NCI-H774 (cell line): Measurements from ENCODE around the gene EVX2.

ENCODE experiments used
- DNase-seq: peaks from one replicate; lab custom pipeline; 2025; lab: John Stamatoyannopoulos, UW

EVX2 gene

DNA sequence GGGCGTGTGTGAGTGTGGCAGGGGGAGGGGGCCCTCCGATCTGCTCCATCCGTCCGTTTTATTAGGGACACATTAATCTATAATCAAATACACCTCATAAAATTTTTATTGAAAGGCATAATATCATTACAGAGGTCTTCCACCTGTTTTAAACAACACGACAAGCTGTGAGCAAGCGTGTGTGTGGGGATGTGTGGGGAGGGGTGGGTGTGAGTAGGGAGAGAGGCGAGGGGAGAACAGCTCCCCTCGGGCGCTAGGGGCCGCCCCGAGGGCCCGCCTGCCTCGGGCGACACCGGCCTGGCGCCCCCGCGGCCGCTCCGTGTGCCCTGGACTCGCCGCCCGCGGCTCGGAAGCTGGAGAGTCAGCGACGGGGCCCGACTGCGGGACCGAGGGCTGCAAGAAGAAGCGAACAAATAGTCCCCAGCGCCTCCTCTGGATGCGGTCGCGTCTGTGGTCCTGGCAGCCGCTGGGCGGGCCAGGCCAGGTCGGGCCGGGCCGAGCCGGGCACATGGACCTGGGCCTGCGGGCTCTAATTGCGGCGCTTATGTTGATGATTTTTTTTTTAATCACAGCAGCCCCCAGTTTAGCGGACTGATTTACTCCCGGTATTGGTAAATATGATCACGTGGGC is 38.4 kb upstream of the EVX2 start:
- DNase-seq = no peak

DNA sequence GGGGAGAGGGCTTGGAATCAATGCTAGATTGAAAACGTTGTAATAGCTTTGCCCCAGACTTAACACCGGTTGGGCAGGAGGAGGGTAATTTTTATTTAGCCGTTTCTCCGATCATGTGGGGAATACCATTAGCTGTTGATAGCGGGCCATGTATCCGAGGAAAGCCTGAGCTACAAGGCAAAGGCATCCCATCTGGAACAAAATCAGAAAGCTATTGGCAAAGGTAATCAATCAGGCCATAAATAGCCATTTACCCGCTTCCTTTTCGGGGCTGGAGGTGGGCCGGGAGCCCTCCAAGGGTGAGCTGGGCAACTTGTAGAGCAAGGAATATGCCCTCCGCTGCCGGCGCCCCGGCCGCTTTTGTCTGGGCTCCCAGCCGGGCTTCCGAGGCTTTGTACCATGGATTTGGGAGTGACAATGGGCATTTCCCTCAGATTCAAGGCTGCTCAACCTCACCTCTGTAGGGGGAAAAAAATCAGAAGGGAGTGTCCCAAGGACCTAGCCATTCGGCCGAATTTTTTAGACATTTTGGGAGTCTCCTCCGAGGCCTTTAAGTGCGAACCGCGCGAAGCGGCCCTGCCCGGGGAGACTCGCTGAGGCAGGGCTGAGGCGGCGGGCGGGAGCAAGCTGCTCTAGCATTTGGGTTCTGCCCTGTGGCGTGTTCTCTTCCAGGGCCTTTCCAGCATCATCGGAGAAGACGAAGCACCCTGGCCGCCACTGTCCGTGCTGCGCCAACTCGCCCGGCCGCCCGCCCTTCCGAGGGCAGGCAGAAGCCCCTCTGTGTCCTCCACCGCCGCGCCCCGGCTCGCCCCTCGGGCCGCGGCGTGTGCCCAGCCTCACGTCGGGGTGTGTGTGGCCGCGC is 37.7 kb upstream of the EVX2 start:
- no peak for DNase-seq

DNA sequence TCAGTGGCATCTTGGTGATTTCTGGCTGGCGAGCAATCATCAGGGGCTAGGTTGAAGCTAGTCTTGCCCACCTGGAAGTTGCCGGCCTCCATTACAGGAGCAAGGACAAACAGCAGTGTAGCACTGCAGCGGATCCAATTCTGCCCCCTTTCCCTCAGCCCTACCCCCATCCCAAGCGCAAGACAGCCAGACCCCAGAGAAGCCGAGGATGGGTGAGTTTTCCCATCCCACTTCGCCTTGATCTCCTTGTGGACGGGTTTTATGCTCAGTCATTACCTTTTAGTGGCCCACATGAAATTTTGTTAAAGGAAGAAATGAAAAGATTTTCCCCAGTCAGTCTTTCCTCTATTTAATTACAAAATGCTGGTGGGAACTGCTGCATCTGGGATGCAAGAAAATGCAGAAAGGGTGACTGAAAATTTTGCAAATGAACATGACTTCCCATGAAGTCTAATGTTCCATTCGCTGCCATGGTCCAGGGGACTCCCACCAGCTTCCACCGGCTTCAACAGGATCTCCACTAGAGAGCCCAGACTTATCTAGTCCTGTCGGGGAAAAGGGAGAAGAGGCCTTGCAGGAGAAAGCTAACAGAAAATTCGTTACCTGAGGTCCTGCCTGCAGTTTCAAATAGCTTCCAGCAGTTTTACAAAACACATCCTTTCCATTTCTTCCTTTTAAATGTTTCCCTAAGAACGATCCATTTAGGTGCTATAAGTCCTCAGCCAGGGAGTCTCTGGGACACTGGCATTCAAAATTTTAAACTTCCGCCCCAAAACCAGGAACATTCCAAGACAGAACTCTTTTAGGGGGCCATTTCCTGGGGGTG is 36.8 kb upstream of the EVX2 start:
- no peak for DNase-seq

DNA sequence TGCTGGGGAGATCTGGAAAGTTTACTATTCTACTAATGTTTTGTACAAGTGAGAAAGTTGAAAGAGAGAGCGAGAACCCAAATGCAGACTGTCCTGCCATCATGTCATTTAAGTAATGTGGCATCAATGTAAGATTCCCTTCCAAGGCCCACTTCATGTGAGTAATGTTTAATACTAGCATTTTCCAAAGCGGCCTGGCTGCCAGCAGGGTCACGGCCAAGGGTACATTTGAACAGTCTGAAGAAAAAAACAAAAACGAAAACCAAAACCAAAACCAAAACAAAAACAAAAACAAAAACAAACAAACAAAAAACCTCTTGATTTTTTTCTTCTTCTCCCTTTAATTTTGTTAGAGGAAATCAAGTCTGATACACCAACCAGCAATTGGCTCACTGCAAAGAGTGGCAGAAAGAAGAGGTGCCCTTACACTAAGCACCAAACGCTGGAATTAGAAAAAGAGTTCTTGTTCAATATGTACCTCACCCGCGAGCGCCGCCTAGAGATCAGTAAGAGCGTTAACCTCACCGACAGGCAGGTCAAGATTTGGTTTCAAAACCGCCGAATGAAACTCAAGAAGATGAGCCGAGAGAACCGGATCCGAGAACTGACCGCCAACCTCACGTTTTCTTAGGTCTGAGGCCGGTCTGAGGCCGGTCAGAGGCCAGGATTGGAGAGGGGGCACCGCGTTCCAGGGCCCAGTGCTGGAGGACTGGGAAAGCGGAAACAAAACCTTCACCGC is 35.0 kb upstream of the EVX2 start:
- DNase-seq = peak; percentile 17

DNA sequence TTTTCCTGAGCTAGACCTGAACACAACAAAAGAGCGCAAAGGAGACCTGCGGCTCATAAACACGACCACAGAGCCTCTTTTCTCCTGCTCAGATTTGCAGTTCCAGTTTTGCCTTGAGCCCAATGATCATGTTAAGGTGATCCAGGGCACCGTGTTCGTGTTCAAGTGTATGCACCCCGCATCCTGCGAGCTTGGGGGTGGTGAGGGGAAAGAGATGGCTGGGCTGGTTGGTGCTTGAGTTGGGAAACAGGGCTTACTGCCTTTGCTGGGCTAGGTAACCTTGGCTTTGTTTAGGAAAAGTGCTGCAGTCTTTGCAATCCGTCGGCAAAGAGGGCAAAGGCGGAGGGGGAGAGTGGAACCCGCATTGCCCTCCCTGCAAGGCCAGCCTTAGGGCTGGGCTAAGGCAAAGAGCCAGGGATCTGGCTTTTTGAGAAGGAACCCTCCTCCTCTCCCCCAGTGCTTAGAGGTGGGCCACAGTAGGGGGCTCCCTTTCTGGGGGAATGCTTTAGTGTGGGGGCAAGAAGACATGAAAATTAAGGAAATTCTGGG is 34.1 kb upstream of the EVX2 start:
- no peak for DNase-seq

DNA sequence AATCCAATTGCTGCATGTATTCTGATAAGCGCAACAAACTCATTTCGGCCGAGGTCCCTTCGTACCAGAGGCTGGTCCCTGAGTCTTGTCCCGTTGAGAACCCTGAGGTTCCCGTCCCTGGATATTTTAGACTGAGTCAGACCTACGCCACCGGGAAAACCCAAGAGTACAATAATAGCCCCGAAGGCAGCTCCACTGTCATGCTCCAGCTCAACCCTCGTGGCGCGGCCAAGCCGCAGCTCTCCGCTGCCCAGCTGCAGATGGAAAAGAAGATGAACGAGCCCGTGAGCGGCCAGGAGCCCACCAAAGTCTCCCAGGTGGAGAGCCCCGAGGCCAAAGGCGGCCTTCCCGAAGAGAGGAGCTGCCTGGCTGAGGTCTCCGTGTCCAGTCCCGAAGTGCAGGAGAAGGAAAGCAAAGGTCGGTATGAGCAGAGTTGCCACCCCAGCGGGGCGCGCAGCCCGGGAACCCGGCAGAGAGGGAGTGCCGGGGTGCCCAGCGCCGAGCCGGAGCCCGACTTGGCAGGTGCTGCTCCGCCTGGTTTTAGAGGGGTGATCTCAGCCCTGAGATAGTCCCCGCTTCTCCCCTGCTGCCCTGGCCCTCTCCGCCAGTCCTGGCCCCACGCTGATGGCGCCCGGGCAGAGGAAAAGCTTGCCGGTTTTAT is 33.5 kb upstream of the EVX2 start:
- no peak for DNase-seq

DNA sequence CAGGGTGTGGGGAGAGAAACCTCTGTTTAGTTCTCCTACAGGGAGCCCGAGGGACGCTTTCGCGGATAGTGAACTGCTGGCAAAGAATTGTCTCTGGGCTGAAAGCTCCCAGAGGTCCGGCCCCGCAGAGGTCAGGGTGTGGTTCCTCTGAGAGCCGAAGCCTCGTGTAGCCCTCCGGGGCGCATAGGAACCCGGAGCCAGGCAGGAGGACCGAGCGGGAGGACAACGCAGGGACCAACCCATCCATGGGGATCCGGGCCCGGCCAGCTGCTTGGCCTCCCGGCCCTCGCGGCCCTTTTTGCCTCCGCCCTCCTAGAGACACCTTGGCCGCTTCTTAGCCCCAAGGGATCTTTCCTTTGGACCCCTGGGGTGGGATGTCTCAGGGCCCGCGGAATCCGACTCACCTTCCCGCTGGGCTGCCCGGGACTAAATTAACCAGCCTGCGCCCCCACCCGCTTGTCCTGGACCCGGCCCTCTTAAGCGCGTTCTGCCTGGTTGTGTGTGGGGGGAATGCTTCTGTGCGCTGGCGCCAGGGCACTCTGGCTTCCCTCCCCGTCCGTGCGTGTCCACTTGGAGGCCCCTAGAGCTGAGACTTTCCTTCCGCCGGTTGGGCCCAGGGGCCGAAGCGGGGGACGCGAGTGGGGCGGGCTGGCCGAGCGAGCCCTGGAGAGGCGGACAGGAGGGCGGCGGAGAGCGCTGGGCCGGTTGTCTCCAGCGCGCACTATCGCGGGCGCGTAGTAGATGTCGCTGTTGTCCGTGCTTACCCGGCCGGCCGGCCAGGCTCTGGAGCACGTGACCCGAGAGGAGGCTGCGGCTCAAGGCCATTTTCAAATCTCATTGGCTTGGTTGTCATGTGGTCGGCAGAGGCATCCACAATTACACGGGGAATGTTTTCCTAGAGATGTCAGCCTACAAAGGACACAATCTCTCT is 32.4 kb upstream of the EVX2 start, which contains the start of gene HOXD10:
HOXD10 (plus strand) TSS at position 896 of the 931 bp plus-strand sequence. CDS start 56 bp downstream, outside the sequence.
- no peak for DNase-seq

DNA sequence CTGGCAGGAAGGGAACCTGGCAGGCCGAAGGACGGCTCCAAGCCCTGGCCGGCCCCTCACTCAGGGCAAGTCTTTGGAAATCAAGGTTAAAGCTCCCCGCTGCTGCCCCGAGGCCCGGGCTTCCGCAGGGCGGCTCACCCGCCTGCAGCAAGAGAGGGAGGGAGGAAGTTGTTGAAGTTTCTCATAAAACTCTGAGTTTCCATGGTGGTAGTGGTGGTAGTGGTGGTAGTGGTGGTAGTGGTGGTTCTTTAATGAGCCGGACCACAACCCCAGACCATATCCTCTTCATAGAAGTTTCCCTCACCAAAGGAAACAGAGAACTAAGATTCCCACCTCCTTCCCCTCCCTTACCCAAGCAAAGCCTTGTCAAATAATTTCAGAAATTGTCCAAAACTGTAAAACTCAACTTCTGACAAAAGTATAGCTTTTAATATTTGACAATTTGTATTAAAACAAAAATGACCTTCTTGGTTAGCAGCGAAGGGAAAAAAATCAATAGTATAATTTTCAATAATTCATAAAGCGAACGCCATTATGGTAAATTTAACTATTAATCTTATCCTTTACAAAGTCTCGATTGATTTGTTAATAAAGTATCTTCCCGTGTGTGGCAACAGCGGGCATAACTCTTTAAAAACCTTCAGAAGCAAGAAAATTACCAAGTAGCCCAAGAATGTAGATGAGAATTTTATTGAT is 31.3 kb upstream of the EVX2 start:
- no peak for DNase-seq

DNA sequence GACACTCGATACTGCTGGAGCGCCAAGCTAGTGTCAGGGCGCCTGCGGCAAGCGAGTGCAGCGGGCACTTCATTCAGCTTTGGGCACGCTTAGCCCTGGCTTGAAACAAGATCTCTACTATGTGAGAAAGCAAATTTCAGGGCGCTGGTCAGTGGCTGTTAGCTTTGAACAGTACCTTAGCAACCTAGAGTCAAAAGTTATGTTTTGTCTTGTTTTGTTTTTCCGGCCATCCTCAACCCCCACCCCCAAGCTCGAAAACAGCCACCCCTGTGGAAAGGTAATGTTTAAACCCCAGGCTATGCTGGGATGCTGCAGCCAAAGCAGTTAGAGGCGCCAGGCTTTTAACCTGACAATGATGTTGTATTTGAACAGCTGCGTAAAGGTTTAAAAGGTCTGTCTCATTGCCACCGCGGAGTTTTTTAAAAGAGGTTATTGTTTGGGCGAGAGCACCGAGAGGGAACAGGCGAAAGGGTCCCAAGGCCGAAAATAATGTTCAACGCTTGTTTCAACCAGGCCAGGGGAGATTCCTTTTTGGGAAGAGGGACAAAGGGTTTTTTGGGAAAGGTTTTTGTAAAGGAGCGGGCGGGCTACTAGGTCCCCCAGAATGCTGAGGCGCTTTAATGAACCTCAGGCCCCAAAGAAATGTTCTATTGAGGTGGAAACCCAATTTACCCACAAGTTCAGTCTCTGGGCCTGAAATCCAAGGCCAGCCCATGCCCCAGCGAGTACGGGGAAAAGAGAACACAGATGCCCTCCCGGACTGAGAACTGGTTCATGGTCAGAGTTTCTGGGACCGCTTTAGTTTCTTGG is 30.6 kb upstream of the EVX2 start:
- DNase-seq = peak; percentile 80

DNA sequence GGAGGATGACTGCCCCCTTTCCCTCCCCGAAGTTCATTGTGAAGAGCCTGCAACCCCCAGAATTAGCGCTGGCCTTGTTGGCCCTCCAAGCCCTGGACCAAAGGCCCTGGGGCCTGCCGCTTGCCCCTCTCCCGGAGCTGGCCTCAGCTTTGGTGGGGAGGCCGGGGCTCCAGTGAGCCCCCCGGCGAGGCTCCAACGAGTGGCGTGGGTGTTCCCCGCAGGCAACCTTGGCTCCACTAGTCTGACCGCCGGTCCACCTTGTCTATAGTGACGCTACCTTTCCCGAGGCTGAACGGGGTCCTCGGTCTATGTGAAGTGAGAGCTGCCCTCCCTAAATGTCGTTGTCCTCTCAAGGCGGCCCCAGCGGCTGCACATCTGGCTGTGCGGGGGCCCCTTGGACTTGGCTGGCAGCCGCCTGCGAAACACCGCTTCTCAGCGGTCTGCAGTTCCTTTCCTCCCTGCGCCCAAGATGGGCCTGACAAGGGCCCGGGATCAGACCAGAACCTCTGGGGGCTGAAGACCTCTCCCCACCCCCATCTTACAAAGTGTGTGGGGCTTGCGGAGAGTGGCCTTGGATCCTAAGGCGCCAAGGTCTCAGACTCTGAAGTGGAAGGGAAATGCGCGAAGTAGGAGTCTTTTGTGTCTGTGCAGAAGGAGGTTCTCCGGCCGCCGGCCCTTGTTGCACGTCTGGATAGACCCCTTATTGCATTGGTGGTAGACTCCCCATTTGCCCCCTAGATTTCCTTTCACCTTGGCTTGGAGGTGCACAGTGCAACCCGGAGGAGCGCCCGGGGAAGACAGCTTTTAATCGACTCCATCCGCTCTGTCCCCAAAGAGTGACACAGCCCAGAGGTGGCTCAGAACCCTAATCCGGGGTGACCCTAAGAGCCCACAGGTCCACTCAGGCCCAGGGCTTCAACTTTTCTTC is 28.9 kb upstream of the EVX2 start:
- no peak for DNase-seq

DNA sequence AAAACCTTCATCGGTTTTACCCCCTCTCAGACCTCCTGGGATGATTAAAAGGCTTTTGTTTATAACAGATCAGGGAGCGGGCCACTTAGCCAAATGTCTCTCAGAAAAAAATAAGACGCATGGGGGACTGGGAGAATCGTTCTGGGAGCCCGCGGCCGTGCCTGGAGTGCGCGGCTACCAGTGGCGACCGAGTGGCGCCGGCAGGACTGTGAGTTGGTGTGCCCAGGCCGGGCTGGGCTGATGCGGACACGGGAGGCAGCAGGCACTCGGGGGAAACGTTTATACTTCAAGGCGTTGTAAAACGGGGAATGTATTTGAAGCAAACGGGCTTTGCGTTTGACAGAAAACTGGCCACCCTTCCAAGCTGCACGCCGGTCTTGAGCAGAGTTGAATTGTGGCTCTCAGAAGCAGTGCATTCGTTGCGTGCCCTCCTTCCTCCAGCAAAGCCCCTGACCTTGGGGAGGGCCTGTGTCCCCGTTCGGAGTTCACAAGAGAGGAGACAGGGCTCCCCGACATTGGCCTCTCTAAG is 28.1 kb upstream of the EVX2 start:
- DNase-seq = no peak

DNA sequence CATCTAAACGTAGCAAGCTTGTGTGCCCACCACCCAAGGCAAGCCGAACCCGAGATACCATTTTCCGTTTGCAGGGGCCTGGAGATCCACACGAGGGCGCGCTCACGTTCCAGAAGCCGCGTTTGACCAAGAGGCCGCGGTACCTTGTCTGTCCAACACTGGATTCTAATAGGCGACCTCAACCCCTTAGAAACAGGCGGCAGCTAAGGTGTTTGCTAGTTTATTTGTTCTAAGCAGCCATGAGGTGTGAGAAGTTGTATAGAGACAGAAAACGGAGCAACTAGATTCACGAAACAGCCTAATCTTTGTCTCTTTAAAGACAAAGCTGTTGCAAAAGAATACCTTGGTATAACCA is 27.5 kb upstream of the EVX2 start:
- no peak for DNase-seq

DNA sequence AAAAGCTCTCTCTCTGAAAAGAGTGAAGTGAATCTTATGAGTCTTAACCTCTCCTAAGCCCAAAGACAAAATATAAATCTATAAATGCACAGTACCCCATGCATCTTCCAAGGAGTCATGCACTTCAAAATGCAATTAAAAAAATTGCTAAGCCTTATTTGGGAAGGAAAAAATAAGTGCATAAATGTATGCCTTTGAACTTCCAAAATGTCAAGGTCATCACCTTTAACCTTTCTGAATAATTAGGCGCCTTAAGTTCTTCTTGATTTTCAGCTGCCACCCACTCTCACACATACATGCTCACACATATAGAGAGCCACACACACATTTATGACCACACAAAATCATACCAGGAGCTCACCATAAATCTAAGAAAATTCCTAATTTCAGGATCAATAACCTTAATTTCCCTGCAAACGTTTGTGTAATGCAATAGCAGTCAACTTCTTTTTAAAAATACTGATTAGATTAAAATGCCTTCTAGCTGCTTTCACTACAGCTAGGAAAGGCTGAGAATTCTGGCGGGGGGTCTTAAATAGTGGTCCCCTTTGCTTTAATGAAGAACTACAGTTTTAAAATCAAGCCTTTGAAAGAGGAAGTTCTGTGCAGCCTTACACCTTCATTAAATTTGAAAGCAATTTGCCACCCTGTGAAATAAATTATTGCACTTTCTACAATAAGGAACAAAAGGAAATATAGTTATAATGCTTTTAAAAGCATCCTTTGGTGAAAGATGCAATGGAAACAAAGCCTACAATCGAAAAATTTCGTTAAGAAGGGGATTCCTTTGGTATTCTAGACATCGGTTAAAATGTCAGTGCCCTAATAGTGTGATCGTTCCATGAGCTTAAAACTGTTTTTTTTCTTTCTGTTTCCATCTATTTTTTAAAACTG is 26.9 kb upstream of the EVX2 start:
- DNase-seq = no peak

DNA sequence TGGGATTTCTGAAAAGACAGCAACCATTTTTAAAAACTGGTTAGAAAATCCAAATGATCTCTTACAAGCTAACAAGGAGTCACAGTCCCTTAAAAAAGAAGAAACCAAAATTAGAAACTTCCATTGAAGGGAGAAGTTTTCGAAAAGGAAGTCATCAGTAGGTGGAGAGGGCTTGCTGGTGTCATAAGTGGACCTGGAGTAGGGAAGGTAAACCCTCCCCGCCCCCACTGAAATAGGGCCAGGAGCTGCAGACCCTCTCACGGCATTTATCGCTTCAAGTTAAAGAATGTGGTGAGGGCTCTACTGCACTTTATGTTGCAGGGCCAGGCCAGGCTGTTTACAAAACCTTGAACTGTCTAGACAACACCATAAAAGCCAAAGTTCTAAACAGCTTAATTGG is 26.2 kb upstream of the EVX2 start:
- no peak for DNase-seq

DNA sequence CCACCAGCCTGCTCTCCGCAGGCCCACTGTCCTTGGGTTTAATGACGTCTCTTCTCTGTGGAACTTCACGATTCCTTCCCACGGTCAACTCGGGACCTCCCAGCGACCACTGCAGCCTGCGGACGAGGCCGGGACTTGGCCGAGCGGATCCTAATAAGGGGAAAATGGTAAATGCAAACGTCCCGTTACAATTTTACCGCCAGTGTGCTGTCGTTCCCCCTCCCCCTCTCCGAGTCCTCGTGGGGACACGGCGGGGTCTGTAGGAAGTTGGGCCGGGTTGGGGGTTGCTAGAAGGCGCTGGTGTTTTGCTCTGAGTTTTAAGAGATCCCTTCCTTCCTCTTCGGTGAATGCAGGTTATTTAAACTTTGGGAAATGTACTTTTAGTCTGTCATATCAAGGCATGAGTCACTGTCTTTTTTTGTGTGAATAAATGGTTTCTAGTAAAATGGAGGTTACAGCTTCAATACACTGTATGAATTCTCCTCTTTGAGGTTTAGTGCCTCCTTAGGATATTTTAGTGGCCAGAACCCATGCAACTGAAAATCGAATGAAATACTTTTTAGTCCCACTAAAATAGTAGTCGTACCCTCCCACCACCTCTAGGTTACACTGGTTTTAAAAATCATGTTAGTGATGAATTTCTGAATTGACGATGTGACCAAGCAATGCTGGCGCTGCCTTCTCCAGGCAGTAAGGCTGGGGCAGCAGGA is 25.6 kb upstream of the EVX2 start:
- DNase-seq = no peak
